CD4-positive, alpha-beta T cell treated with Interleukin-6 for 4 hours (primary cell): ENCODE results near the gene MPO.
A peak's percentile ranks its signal among the peaks of the same experiment; 100 is the strongest.

Experiments used
- DNase-seq: peaks from one replicate; pipeline ENCODE4 v3.0.0-alpha.2; 2020; ENCODE audit warnings: mixed read lengths

MPO gene

DNA sequence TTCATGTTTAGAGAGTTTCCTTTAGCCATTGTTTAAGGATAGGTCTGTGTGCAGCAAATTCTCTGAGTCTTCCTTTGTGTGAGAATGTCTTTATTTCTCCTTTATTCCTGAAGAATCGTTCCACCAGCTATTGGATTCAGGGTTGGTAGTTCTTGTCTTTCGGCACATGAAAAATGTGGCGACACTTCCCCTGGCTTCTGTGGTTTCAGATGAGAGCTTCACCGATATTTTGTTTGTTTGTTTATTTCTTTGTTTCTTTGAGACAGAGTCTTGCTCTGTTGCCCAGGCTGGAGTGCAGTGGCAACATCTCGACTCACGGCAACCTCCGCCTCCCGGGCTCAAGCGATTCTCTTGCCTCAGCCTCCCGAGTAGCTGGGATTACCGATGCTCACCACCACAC, 18.6 kb downstream of the MPO start:
- no peak for DNase-seq

DNA sequence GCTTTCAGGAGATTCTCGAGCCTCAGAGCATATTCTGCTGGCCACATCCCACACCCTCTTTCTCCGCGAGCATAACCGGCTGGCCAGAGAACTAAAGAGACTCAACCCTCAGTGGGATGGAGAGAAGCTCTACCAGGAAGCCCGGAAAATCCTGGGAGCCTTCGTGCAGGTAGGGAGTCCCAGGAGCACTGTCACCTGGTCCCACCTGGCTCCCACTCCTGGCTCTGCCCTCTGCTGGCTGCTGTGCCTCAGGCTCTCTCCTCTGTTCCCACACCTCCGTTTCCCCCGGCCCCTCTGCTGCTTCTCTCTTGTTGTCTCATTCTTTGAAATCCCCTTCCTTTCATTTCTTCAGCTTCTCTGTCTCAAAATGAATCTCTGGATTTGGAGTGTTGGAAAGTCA, 25.9 kb downstream of the MPO start:
- no peak for DNase-seq

- DNase-seq: no peak
These were observed 27.7 kb downstream of the MPO start for GRCh38 chr17:58253082-58253481.

DNA sequence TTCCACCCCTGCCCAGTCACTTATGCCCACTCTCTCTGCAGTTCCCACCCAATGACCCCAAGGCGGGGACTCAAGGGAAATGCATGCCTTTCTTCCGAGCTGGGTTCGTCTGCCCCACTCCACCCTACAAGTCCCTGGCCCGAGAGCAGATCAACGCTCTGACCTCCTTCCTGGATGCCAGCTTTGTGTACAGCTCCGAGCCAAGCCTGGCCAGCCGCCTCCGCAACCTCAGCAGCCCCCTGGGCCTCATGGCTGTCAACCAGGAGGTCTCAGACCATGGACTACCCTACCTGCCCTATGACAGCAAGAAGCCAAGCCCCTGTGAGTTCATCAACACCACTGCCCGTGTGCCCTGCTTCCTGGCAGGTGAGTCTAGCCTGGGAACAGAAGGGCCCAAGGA, 28.6 kb downstream of the MPO start:
- no peak for DNase-seq

GRCh38 chr17:58250344-58251011, 30.3 kb downstream of the MPO start:
- no peak for DNase-seq

GRCh38 chr17:58249270-58250133, 31.2 kb downstream of the MPO start:
- DNase-seq: peak; percentile 80

- DNase-seq: no peak
These were observed 31.8 kb downstream of the MPO start for GRCh38 chr17:58248955-58249269.

GRCh38 chr17:58247511-58248363, 33.0 kb downstream of the MPO start:
- no peak for DNase-seq

DNA sequence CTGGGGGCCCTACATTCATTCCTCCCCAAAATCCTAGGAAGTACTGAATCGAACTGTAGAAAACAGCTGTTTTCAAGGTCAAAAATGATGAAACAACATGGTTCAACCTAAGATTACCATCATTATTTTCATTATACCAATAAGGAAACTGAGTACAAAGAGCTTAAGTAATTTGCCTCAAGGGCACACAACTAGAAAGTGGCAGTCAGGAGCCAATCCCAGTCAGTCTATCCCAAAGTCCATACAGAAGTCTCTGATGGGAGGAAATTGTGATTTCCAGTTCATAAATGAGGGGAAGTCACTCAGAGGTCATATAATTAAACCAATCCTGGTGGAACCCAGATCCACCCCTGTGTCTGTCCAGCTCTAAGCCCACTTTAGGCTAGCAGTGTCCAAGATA, 34.0 kb downstream of the MPO start:
- no peak for DNase-seq

GRCh38 chr17:58246104-58246740, 34.5 kb downstream of the MPO start:
- no peak for DNase-seq

DNA sequence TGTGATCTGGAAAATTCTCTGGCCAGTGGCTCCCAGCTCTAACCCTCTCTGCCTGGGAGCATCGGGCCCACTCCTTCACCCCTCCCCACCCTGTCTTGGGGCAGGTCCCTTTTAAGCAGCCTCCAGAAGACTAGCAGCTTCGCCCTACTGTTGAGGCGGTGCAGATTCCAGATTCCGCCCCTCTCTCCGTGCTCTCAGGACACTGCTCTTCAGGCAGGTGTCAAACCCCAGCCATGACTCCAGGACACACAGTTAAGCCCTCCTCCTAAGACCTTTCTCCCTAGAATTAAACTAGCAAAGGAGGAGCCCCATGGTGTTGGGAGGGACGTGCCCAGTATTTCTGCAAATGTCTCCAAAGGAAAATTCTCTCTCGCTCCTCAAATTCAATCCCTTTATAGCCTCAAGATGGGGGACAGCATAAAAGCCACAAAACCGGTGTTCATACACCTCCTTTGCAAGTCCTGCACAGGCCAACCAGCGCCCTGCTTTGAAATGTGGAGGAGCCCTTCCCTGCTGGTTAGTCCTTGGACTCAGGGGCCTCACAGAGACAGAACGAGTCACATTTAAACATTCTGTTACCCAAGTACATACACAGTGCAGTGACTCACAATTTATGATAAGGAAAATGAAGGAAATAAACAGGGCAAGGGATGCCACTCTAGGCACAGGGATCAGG, 35.2 kb downstream of the MPO start:
- no peak for DNase-seq

- no peak for DNase-seq
These were observed 35.8 kb downstream of the MPO start for GRCh38 chr17:58244963-58245362.

- no peak for DNase-seq
These were observed 38.5 kb downstream of the MPO start for GRCh38 chr17:58242171-58242784.

GRCh38 chr17:58239987-58240386, 40.7 kb downstream of the MPO start:
- DNase-seq: no peak

- DNase-seq: no peak
These were observed 42.5 kb downstream of the MPO start, which contains the start of gene LPO for GRCh38 chr17:58238147-58238634. LPO (plus strand) TSS chr17:58238584; CDS start chr17:58242980, 4,396 bp downstream.

DNA sequence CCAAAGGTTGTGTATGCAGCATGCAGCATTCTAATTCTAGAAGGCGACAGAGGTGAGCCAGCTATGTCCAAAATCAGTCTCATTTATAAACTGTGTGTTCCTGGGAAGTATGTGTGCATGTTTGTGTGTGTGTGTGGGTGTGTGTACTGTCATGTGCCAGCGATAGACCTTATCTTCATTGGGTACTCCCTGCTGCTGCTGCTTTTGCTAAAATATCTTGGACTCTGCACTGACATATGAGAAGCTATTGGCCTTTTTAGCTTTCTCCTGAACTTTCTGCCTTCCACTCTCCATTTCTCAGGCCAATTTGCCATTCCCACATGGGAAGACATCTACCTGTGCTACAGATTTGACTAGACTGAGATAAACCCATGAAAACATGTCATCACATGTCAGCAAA, 44.3 kb downstream of the MPO start:
- no peak for DNase-seq

- no peak for DNase-seq
These were observed 44.9 kb downstream of the MPO start for GRCh38 chr17:58235821-58236220.

- no peak for DNase-seq
These were observed 46.2 kb downstream of the MPO start for GRCh38 chr17:58234512-58234911.

GRCh38 chr17:58233543-58233942, 47.2 kb downstream of the MPO start:
- DNase-seq: no peak

GRCh38 chr17:58232707-58233156, 48.0 kb downstream of the MPO start:
- DNase-seq: peak; percentile 6

DNA sequence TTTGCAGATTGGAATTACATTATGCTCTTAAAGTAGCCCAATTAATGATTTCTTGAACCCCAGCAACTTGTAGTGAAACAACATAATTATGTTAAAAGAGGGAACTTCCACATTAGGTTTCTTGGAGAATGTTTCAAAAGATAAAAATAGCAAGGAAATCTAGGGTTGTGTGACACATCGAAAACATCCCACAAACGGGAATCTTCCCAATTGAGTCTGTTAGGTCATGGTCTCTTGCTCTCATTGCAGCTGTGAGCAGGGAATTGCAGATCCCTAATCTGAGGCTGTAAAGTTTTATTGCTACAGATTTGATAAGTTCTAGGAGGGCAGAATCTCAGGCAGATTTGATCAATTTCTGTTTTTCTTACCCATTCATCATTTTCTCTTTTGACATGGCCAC, 49.1 kb downstream of the MPO start:
- no peak for DNase-seq

DNA sequence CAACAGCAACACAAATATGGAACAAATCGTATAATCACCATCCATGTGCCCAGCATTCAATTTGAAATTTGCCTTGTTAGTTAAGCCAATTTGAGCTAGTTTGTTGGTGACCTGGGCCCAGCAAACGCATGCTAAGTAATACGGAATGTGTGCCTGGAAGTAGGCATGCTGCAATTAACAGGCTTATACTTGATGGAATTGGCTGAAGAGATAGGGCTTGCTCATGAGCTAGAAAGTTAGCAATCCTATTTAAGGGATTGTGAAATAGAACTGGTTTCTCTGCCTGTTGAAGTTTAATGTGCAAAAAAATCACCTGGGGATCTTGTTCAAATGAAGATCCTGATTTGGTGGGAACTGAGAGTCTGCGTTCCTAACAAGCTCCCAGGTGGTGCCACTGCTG, 50.9 kb downstream of the MPO start:
- no peak for DNase-seq
